Body of pancreas (tissue), 4 donors: Measurements from ENCODE around the gene BTBD9. TPM values are rescaled to one million over a fixed set of nuclear protein-coding genes. Genes with fewer than 3 reads are reported as not detected.

Experiments used
- ATAC-seq: fragments of 150-250 bp; one replicate; pipeline ENCODE4 v1.9.1; 2016
- DNase-seq, 4 donors: peaks; one replicate each; pipeline ENCODE4 v3.0.0-alpha.2; 2019
- H3K27ac ChIP-seq, 4 donors: fragments of 200-600 bp; sonication (generic); 1 replicate in 3 of 4; 2 replicates in 1 of 4; pipeline versions ENCODE4 v1.5.1 to v1.6.1; 2016 to 2019; ENCODE audit warnings: mild to moderate bottlenecking in 1 of 4, mixed read lengths in 1 of 4, moderate library complexity in 1 of 4
- H3K27me3 ChIP-seq, 2 donors: fragments of 200-600 bp; sonication (generic); one replicate each; pipeline ENCODE4 v1.6.0; 2016; ENCODE audit warnings: mild to moderate bottlenecking in 1 of 2
- H3K36me3 ChIP-seq, 2 donors: fragments of 200-600 bp; sonication (generic); replicated peaks in 1 of 2; 2 replicates each; pipeline ENCODE4 v1.5.1; 2016; ENCODE audit warnings: low read depth in 2 of 2; ENCODE audit not compliant: insufficient read depth in 1 of 2
- H3K4me1 ChIP-seq: fragments of 200-600 bp; sonication (generic); one replicate; pipeline ENCODE4 v1.6.0; 2016
- H3K4me3 ChIP-seq, 2 donors: fragments of 200-600 bp; sonication (generic); 1 replicate in 1 of 2; 2 replicates in 1 of 2; pipeline ENCODE4 v1.5.1; 2016 to 2019
- H3K9me3 ChIP-seq, 3 donors: fragments of 200-600 bp; sonication (generic); 1 replicate in 2 of 3; 2 replicates in 1 of 3; pipeline ENCODE4 v1.5.1; 2016
- POLR2A ChIP-seq, 3 donors: fragments of 450-650 bp; IDR thresholded peaks; one replicate each; pipeline ENCODE4 v1.6.1; 2016; ENCODE audit warnings: antibody characterized with exemption in 3 of 3, mild to moderate bottlenecking in 2 of 3
- WGBS, 2 donors: methylation state at CpG; one replicate each; pipeline ENCODE4 v1.1.5; 2017; 5-methylcytosine and 5-hydroxymethylcytosine counted together
- intact Hi-C: fragments of 100-400 bp; cut with DNase I; formaldehyde crosslinking; loops from one replicate; pipeline ENCODE4 v1.15.1; 2023
- total RNA-seq, 2 donors: library from RNA; depleted of rRNA; stranded (reverse); fragments of >200 nt; gene quantifications; one replicate each; pipeline ENCODE4 v1.1.0, GENCODE V29; 2016
- TF ChIP-seq, protein P1 (sequence below), 7 experiments: fragments of 450-650 bp in 4 of 7; fragments of 200-600 bp in 3 of 7; sonication (generic) in 3 of 7; IDR thresholded peaks; one replicate each; pipeline ENCODE4 v1.5.1; 2016 to 2019; ENCODE audit warnings: antibody characterized with exemption in 7 of 7

BTBD9 gene
- total RNA-seq, 2 donors from 2014 or later = 11.9 to 29.3 TPM

DNA sequence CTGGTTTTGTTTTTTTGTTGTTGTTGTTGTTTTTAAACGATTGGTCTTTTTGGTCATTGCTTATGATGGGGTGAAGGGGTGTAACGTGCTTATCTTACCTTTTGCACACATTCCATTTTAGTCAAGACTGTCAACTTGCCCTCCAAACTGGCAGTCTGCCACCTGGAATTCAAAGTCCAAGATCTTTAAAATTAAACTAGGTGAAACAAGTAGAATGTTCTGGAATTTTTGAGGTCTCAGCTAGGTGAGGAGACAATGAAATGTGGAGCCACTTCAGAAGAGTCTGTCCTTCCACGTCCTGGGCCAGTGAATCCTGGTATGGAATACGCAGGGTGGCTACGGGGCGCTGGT lies 475.6 kb downstream of the BTBD9 start:
- H3K27me3 ChIP-seq = no peaks in the 10 kb centered on the region
- DNase-seq (peak in 1 of 4 donors; percentile 38), ATAC-seq (no peak)
- no peaks in the 10 kb centered on the region for H3K9me3 ChIP-seq
- no peak overlapping the region for H3K4me3 ChIP-seq
- TF ChIP-seq, protein P1, sequence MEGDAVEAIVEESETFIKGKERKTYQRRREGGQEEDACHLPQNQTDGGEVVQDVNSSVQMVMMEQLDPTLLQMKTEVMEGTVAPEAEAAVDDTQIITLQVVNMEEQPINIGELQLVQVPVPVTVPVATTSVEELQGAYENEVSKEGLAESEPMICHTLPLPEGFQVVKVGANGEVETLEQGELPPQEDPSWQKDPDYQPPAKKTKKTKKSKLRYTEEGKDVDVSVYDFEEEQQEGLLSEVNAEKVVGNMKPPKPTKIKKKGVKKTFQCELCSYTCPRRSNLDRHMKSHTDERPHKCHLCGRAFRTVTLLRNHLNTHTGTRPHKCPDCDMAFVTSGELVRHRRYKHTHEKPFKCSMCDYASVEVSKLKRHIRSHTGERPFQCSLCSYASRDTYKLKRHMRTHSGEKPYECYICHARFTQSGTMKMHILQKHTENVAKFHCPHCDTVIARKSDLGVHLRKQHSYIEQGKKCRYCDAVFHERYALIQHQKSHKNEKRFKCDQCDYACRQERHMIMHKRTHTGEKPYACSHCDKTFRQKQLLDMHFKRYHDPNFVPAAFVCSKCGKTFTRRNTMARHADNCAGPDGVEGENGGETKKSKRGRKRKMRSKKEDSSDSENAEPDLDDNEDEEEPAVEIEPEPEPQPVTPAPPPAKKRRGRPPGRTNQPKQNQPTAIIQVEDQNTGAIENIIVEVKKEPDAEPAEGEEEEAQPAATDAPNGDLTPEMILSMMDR (IDR thresholded peaks at IDR 0.05) = no peak
- no peak for TF ChIP-seq POLR2A (IDR thresholded peaks at IDR 0.05)
- peaks cover 10% of the 10 kb centered on the region for H3K4me1 ChIP-seq
- intact Hi-C loops = no loop called here
- H3K27ac ChIP-seq = no peak overlapping the region
- 64 to 66% methylated on average over 6 of the region's 6 CpGs for WGBS, 2 donors
- H3K36me3 ChIP-seq = no peaks in the 10 kb centered on the region

GRCh38 chr6:38163186-38164130 lies 476.3 kb downstream of the BTBD9 start:
- Histone ChIP-seq H3K27ac (no peak overlapping the region), H3K4me3 (no peak overlapping the region), H3K9me3 (no peaks in the 10 kb centered on the region), H3K36me3 (no peaks in the 10 kb centered on the region), H3K27me3 (no peaks in the 10 kb centered on the region), H3K4me1 (peaks cover 10% of the 10 kb centered on the region)
- no peak for DNase-seq
- ATAC-seq = no peak
- TF ChIP-seq POLR2A (IDR thresholded peaks at IDR 0.05) = no peak
- TF ChIP-seq, protein P1 (IDR thresholded peaks at IDR 0.05) = no peak
- intact Hi-C loops = no loop called here
- WGBS, 2 donors = 71 to 78% methylated on average over 25 to 29 of the region's 29 CpGs

GRCh38 chr6:38162493-38163185 lies 477.1 kb downstream of the BTBD9 start:
- H3K4me1 ChIP-seq = peaks cover 10% of the 10 kb centered on the region
- DNase-seq = no peak
- H3K27ac ChIP-seq = no peak overlapping the region
- H3K36me3 ChIP-seq = no peaks in the 10 kb centered on the region
- no peak for TF ChIP-seq POLR2A (IDR thresholded peaks at IDR 0.05)
- TF ChIP-seq, protein P1 (IDR thresholded peaks at IDR 0.05) = no peak
- no peaks in the 10 kb centered on the region for H3K9me3 ChIP-seq
- ATAC-seq = no peak
- H3K4me3 ChIP-seq = no peak overlapping the region
- H3K27me3 ChIP-seq = no peaks in the 10 kb centered on the region
- intact Hi-C loops = no loop called here
- WGBS, 2 donors = 96 to 98% methylated on average over 17 of the region's 17 CpGs

DNA sequence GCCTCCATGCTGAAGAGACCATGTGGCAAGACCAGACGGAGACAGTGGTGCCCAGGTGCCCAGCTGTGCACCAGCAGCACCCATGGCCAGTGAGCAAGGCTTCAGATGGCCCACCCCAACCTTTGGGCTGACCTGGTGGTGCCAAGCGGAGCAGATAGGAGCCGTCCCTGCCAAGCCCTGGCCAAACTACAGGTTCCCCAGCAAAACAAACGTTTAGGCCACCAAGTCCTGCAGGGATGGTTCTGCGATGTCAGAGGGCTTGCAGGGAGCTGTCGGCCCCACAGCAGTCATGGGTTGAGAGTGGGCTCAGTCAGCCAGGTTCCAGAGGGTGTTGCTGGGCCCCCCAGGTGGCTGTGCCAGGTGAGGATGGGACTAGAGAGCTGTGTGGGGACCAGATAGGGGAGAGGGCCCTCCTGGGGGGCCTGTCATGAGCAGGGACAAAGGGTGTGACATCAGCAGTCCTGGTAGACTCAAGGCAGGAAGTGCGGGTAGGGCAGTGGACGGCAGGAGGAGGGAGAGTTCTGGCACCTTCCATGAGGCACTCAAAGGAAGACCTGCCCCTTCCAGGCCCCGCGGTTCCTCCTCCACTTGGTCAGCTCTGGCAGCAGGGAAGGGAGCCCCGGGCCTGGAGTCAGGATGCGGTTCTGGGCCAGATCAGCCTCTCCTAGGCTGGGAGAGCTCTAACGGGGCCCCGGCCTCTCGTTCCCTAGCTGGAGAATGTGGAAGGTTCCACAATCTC lies 477.8 kb downstream of the BTBD9 start:
- no peak for DNase-seq
- Histone ChIP-seq H3K27me3 (no peaks in the 10 kb centered on the region), H3K4me1 (peaks cover 10% of the 10 kb centered on the region), H3K36me3 (no peaks in the 10 kb centered on the region), H3K27ac (no peak overlapping the region), H3K9me3 (no peaks in the 10 kb centered on the region), H3K4me3 (no peak overlapping the region)
- no peak for ATAC-seq
- intact Hi-C loops = no loop called here
- TF ChIP-seq POLR2A (IDR thresholded peaks at IDR 0.05) = no peak
- TF ChIP-seq, protein P1 (IDR thresholded peaks at IDR 0.05) = no peak
- 87% methylated on average over 13 to 15 of the region's 15 CpGs for WGBS, 2 donors
